PC-9 (cell line): Measurements from ENCODE around the gene PEF1.

Experiments used
- EZH2 ChIP-seq: fragments of 200-600 bp; sonication (generic); IDR thresholded peaks from 2 replicates; pipeline ENCODE4 v1.8.0; 2017; ENCODE audit warnings: antibody characterized with exemption, low read depth
- TF ChIP-seq, protein P1 (sequence below): fragments of 200-600 bp; sonication (generic); conservative IDR thresholded peaks from 2 replicates; pipeline ENCODE4 v1.6.1; 2017; ENCODE audit warnings: mixed run types, antibody characterized with exemption, mild to moderate bottlenecking, moderate library complexity

- no peak for TF ChIP-seq EZH2
- TF ChIP-seq, protein P1, sequence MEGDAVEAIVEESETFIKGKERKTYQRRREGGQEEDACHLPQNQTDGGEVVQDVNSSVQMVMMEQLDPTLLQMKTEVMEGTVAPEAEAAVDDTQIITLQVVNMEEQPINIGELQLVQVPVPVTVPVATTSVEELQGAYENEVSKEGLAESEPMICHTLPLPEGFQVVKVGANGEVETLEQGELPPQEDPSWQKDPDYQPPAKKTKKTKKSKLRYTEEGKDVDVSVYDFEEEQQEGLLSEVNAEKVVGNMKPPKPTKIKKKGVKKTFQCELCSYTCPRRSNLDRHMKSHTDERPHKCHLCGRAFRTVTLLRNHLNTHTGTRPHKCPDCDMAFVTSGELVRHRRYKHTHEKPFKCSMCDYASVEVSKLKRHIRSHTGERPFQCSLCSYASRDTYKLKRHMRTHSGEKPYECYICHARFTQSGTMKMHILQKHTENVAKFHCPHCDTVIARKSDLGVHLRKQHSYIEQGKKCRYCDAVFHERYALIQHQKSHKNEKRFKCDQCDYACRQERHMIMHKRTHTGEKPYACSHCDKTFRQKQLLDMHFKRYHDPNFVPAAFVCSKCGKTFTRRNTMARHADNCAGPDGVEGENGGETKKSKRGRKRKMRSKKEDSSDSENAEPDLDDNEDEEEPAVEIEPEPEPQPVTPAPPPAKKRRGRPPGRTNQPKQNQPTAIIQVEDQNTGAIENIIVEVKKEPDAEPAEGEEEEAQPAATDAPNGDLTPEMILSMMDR, result no peak
These were observed 19.9 kb upstream of the PEF1 start for GRCh38 chr1:31664528-31664927.
